GM18909 (cell line): ENCODE results near the gene RAB8A.
A peak's percentile ranks its signal among the peaks of the same experiment; 100 is the strongest.

Experiments used
- ATAC-seq: cut with Tn5 transposase; IDR thresholded peaks from one replicate; pipeline ENCODE4 v1.9.1; 2021; ENCODE audit warnings: mild to moderate bottlenecking; ENCODE audit not compliant: unreplicated experiment, poor library complexity

The RAB8A gene

DNA sequence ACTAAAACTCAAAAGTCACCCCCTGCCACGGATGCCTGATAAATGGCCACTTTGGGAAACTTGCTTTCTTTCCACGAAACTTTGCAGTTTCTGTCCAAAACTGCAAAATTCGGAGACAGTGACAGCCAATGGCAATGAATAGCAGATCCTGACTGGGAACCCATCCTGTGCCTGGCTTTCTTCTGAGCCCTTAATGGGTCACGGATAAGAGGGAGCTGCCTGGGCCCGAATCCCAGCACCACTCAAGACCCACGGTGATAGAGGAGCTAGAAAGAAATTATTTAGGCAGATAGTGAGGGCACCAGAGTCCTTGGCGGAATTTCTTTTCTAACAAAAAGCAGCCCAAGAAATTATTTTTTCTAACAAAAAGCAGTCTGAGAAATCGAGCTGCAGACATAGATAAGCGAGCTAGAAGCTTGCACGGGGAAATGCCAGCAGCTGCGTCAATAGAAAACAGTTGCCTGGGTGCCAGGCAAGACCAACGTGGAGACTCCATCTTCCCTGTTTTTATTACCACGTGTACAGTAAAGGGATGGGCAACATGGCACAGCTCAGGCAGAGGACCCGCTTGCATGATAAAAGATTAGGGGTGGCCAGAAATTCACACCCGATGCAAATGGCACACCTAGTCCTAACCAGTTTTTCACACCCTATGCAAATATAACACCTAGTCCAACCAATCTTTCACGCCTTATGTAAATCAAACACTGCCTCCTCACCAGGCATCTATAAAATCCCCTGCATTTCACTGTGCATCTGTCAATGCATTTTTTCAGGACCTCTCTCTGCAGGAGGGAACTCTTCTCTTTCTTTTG lies 24.7 kb downstream of the RAB8A start:
- no peak for ATAC-seq

DNA sequence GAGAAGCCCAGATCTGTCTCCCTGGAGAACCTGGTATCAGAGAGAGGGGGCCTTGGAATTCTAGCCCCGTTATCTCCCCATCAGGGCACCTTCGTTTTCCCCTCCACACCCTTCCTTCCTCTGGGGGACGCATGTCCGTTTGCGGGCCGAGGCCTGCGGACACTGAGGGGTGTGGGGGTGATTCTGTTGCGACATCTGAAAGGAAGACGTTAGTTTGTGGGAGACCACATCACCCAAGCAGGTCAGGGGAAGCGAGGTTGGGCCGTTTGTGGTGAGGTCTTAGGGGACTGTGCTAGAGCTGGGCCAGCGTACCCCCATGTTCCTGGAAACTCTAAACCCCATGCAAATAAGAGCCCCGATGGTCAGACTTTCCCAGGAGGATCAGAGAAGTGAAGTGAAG lies 28.1 kb downstream of the RAB8A start:
- ATAC-seq = no peak

DNA sequence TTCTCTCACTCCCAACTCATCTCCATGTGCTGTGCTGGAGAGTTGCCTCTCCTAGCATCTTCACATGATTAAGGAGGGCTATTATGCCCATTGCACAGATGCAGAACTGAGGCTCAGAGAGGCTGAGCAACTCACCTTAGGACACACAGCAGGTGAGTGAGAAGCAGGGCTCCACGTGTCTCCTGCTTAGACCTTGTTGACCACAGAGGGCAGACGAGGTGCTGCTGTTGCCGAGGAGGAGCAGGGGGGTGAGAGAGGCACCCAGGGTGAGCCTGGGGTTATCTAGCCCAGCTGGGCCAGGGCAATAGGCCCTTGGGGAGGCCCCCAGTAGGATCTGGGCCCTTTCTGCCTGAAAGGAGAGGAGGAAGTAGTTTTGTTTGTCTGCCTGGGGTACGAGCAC lies 29.4 kb downstream of the RAB8A start:
- no peak for ATAC-seq

DNA sequence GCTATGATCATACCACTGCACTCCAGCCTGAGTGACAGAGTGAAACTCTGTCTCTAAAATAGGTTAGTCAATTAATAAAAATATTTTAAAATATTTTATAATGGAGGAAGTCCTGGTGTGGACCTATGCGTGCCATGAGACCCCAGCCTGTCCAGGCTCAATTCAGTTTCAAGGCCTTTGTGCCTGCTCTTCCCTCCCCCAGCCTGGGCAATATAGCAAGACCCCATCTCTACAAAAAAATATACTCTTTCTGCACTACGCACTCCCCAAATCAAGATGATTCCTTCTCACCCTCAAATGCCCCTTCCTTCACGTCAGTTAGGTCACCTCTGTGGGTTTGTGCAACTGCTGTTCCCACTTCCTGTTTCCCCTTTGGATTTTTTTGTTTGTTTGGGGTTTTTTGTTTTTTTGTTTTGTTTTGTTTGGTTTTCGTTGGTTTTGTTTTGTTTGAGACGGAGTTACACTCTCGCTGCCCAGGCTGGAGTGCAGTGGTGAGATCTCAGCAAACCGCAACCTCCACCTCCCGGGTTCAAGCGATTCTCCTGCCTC lies 30.4 kb downstream of the RAB8A start:
- ATAC-seq = no peak

- peak; percentile 51 for ATAC-seq
Measured at GRCh38 chr19:16143399-16144215, 31.9 kb downstream of the RAB8A start, which contains the start of gene HSH2D. TSS of gene HSH2D (plus strand) at chr19:16143685. CDS start at chr19:16148751, 5,066 bp downstream.

GRCh38 chr19:16144216-16144581 lies 32.5 kb downstream of the RAB8A start:
- no peak for ATAC-seq

DNA sequence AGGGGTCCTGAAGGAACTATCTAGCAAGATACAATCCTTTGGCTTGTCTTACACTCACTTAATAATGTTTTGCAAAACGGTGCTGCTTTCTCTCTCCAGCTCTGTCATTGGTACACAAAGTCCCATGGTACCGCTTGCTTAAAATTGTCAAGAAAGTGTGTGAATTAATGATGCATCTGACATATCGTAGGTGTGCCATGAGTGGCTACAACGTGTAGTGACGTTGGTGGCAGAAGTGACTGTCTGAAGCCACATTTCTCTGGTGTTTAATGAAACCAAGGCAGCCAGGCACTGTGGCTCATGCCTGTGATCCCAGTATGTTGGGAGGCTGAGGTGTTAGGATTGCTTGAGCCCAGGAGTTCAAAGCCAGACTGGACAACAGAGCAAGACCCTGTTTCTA lies 34.4 kb downstream of the RAB8A start:
- no peak for ATAC-seq

GRCh38 chr19:16148443-16149229 lies 36.9 kb downstream of the RAB8A start:
- no peak for ATAC-seq

DNA sequence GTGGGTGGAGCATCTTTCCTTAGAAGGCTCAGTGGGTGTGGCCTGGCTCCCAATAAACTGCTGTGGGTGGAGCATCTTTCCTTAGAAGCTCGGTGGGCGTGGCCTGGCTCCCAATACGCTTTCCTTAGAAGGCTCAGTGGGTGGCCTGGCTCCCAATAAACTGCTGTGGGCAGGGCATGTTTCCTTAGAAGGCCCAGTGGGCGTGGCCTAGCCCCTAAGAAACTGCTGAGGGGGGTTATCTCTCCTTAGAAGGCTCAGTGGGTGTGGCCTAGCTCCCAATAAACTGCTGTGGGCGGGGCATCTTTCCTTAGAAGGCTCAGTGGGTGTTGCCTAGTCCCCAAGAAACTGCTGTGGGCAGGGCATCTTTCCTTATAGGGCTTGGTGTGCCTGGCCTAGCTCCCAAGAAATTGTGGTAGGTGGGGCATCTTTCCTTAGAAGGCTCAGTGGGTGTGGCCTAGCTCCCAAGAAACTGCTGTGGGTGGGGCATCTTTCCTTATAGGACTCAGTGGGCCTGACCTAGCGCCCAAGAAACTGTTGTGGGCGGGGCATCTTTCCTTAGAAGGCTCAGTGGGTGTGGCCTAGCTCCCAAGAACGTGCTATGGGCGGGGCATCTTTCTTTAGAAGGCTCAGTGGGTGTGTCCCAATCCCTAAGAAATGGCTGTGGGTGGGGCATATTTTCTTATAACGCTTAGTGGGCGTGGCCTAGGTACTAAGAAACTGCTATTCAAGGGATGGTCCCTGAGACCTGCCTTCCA lies 42.1 kb downstream of the RAB8A start:
- no peak for ATAC-seq

- no peak for ATAC-seq
Measured at GRCh38 chr19:16154557-16154956, 42.9 kb downstream of the RAB8A start.

- ATAC-seq = no peak
Measured at GRCh38 chr19:16155128-16155527, 43.4 kb downstream of the RAB8A start.

DNA sequence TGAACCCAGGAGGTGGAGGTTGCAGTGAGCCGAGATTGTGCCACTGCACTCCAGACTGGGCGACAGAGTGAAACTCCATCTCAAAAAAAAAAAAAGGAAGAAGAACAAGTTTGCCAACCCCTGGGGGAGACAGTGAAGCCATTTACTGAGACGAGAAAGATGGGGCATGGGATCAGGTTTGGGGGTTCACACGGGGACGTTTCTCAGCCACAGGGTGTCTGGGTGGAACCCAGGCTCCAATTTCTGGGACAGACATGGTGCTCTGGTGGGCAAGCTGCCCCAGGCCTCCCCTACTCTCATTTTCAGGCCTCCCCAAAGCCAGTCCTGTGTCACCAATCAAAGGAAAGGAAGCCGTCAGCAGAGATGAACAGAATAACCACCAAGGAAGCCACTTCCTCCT lies 45.2 kb downstream of the RAB8A start:
- no peak for ATAC-seq

GRCh38 chr19:16157601-16158000 lies 45.9 kb downstream of the RAB8A start:
- no peak for ATAC-seq

- no peak for ATAC-seq
Measured at GRCh38 chr19:16159655-16160054, 48.0 kb downstream of the RAB8A start.

GRCh38 chr19:16160445-16160942 lies 48.8 kb downstream of the RAB8A start:
- ATAC-seq = no peak

GRCh38 chr19:16160943-16161560 lies 49.4 kb downstream of the RAB8A start:
- no peak for ATAC-seq

DNA sequence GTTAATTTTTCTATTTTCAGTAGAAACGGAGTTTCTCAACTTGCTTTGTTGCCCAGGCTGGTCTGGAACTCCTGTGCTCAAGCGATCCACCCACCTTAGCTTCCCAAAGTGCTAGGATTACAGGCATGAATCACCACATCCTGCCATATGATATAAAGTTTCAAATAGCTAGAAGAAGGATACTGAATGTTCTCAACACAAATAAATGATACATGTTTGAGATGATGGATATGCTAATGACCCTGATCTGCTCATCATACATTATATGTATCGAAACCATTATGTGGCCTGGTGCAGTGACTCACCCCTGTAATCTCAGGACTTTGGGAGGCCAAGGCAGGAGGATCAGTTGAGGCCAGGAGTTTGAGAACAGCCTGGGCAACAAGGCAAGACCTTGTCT lies 50.2 kb downstream of the RAB8A start:
- ATAC-seq = no peak

GRCh38 chr19:16164222-16164890 lies 52.7 kb downstream of the RAB8A start:
- ATAC-seq = no peak

- ATAC-seq = no peak
Measured at GRCh38 chr19:16166417-16166816, 54.7 kb downstream of the RAB8A start.
